DOHH2 (cell line): Measurements from ENCODE around the gene GPR45.

Experiments used
- H3F3A ChIP-seq: fragments of 200-600 bp; sonication (generic), shearing (Covaris generic); 2 replicates; pipeline ENCODE4 v1.6.0; 2016; ENCODE audit warnings: antibody characterized with exemption, mild to moderate bottlenecking; ENCODE audit not compliant: control insufficient read depth, insufficient read depth
- H3K27ac ChIP-seq: fragments of 200-600 bp; sonication (generic); 2 replicates; pipeline ENCODE4 v1.5.1; 2014; ENCODE audit warnings: low read depth, mild to moderate bottlenecking, low read length, moderate library complexity
- H3K27me3 ChIP-seq: fragments of 200-600 bp; sonication (generic); 2 replicates; pipeline ENCODE4 v1.6.1; 2014; ENCODE audit warnings: mild to moderate bottlenecking, low read length, mixed read lengths; ENCODE audit not compliant: control insufficient read depth
- H3K36me3 ChIP-seq: fragments of 200-600 bp; sonication (generic); 2 replicates; pipeline ENCODE4 v1.6.1; 2014; ENCODE audit warnings: mild to moderate bottlenecking, low read length, moderate library complexity, mixed read lengths; ENCODE audit not compliant: control insufficient read depth
- H3K4me1 ChIP-seq: fragments of 200-600 bp; sonication (generic); 2 replicates; pipeline ENCODE4 v1.6.1; 2014; ENCODE audit warnings: mild to moderate bottlenecking, low read length, mixed read lengths; ENCODE audit not compliant: control insufficient read depth
- H3K4me2 ChIP-seq: fragments of 200-600 bp; sonication (generic); 2 replicates; pipeline ENCODE4 v1.6.0; 2014; ENCODE audit warnings: mild to moderate bottlenecking, low read length, moderate library complexity
- H3K4me3 ChIP-seq: fragments of 200-600 bp; sonication (generic); 2 replicates; pipeline ENCODE4 v1.5.1; 2014; ENCODE audit warnings: mild to moderate bottlenecking, low read length, mixed read lengths
- H3K79me2 ChIP-seq: fragments of 200-600 bp; sonication (generic); 2 replicates; pipeline ENCODE4 v1.6.1; 2014; ENCODE audit warnings: mild to moderate bottlenecking, low read length, mixed read lengths; ENCODE audit not compliant: control insufficient read depth
- H3K9me2 ChIP-seq: fragments of 200-600 bp; sonication (generic); replicated peaks from 2 replicates; pipeline ENCODE4 v1.6.1; 2014; ENCODE audit warnings: mild to moderate bottlenecking, low read length, mixed read lengths; ENCODE audit not compliant: control insufficient read depth
- H3K9me3 ChIP-seq: fragments of 200-600 bp; sonication (generic); 2 replicates; pipeline ENCODE4 v1.6.1; 2014; ENCODE audit warnings: antibody characterized with exemption, low read length, mixed read lengths; ENCODE audit not compliant: control insufficient read depth, insufficient read depth
- H4K20me1 ChIP-seq: fragments of 200-600 bp; sonication (generic); 2 replicates; pipeline ENCODE4 v1.6.0; 2014; ENCODE audit warnings: low read depth, mild to moderate bottlenecking, antibody characterized with exemption, low read length, moderate library complexity; ENCODE audit not compliant: control insufficient read depth, insufficient read depth
- EZH2phosphoT487 ChIP-seq: fragments of 200-600 bp; sonication (generic); IDR thresholded peaks from 2 replicates; pipeline ENCODE4 v1.6.1; 2017; ENCODE audit warnings: borderline replicate concordance, mild to moderate bottlenecking, antibody characterized with exemption, low read length, moderate library complexity, mixed read lengths
- TF ChIP-seq, protein P1 (sequence below): fragments of 200-600 bp; sonication (generic); IDR thresholded peaks from one replicate; pipeline ENCODE4 v1.5.1; 2014; ENCODE audit warnings: antibody characterized with exemption, mild to moderate bottlenecking, low read depth, low read length; ENCODE audit not compliant: poor library complexity, severe bottlenecking

GPR45 gene

DNA sequence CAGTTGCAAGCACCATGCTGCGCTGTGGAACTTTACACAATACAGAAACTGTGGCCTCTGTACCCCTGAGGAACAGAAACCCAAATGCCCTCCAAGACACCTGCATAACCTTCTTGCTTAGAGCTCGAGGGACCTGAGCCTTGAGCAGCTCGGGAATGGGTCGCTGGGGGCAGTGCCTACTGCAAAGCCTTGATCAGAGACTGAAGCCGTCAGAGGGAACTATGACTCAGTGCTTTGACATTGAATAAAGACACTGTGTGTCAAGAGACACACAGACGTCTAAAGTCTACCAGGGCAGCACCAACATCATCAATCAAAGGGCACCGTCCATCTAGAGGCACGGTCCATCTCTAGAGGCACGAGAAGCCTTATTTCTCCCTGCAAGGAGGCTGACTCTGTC lies 30.6 kb downstream of the GPR45 start:
- no peaks in the 10 kb centered on the region for H3K79me2 ChIP-seq
- no peaks in the 10 kb centered on the region for H3K9me3 ChIP-seq
- no peak overlapping the region for H3K27ac ChIP-seq
- H3K9me2 ChIP-seq = no peaks in the 10 kb centered on the region
- TF ChIP-seq, protein P1, sequence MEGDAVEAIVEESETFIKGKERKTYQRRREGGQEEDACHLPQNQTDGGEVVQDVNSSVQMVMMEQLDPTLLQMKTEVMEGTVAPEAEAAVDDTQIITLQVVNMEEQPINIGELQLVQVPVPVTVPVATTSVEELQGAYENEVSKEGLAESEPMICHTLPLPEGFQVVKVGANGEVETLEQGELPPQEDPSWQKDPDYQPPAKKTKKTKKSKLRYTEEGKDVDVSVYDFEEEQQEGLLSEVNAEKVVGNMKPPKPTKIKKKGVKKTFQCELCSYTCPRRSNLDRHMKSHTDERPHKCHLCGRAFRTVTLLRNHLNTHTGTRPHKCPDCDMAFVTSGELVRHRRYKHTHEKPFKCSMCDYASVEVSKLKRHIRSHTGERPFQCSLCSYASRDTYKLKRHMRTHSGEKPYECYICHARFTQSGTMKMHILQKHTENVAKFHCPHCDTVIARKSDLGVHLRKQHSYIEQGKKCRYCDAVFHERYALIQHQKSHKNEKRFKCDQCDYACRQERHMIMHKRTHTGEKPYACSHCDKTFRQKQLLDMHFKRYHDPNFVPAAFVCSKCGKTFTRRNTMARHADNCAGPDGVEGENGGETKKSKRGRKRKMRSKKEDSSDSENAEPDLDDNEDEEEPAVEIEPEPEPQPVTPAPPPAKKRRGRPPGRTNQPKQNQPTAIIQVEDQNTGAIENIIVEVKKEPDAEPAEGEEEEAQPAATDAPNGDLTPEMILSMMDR = no peak
- TF ChIP-seq EZH2phosphoT487 = no peak
- H3K36me3 ChIP-seq = peaks cover 97% of the 10 kb centered on the region
- no peaks in the 10 kb centered on the region for H4K20me1 ChIP-seq
- H3K4me1 ChIP-seq = no peaks in the 10 kb centered on the region
- H3K4me3 ChIP-seq = no peak overlapping the region
- no peaks in the 10 kb centered on the region for H3K27me3 ChIP-seq
- H3F3A ChIP-seq = no peaks in the 10 kb centered on the region
- H3K4me2 ChIP-seq = no peak overlapping the region

DNA sequence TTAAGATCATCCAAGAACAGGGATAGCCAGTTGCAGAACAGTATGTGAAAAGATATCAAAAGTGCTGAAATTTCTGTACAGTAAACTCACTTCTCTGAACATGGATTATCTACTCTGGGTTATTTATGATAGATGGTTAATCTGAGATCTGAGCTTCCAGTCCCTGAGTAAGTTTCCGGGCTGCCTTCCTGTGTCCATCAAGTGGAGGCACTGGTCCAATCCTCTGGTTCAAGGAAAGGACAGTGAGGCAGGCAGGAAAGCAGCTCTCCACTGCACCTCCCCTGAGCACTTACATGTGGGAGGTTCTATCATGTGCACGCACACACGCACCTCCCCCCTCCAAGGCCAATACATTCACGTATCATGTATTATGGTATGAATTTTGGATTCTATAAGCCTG lies 32.5 kb downstream of the GPR45 start:
- TF ChIP-seq, protein P1 = no peak
- no peak for TF ChIP-seq EZH2phosphoT487
- no peaks in the 10 kb centered on the region for H4K20me1 ChIP-seq
- H3F3A ChIP-seq = no peaks in the 10 kb centered on the region
- H3K36me3 ChIP-seq = peaks cover 95% of the 10 kb centered on the region
- H3K4me3 ChIP-seq = no peak overlapping the region
- no peaks in the 10 kb centered on the region for H3K9me3 ChIP-seq
- H3K9me2 ChIP-seq = no peaks in the 10 kb centered on the region
- no peaks in the 10 kb centered on the region for H3K79me2 ChIP-seq
- H3K27ac ChIP-seq = no peak overlapping the region
- H3K4me1 ChIP-seq = no peaks in the 10 kb centered on the region
- no peaks in the 10 kb centered on the region for H3K27me3 ChIP-seq
- H3K4me2 ChIP-seq = no peak overlapping the region

DNA sequence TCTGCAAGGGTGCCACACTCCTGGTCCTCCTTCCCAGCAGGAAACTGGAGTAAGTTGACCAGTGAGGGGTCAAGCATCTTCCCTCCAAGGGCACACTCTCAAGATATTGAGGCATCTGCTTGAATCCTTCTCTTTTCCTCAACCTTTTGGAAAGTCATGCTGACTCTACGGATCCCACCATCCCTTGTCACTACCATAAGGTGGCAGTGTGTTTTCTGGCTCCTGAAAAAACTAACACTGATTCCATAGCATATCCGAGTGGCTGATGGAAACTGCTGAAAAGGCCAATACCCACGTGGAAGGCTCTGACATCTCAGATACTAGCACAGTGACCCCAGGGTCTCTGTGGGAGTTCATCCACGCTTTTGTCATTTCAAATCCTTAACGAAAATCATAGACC lies 37.1 kb downstream of the GPR45 start:
- Histone ChIP-seq H3F3A (no peaks in the 10 kb centered on the region), H3K27me3 (no peaks in the 10 kb centered on the region), H4K20me1 (no peaks in the 10 kb centered on the region), H3K4me2 (no peak overlapping the region), H3K4me3 (no peak overlapping the region), H3K79me2 (no peaks in the 10 kb centered on the region), H3K4me1 (no peaks in the 10 kb centered on the region), H3K36me3 (peaks cover 86% of the 10 kb centered on the region), H3K27ac (no peak overlapping the region), H3K9me3 (no peaks in the 10 kb centered on the region), H3K9me2 (no peaks in the 10 kb centered on the region)
- TF ChIP-seq, protein P1 = no peak
- TF ChIP-seq EZH2phosphoT487 = no peak

DNA sequence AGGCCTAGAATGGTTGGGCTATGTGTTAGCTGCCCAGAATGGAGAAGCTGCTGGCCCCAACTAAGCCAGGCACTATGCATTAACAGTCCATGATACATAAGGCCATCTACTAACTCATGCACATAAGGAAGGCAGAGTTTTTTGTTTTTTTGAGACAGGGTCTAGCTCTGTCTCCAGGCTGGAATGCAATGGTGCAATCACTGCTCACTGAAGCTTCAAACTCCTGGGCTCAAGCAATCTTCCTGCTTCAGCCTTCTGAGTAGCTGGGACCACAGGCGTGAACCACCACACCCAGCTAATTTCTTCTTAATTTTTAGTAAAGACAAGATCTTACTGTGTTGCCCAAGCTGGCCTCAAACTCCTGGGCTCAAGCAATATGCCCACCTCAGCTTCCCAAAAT lies 37.6 kb downstream of the GPR45 start:
- H3K27me3 ChIP-seq = no peaks in the 10 kb centered on the region
- TF ChIP-seq EZH2phosphoT487 = no peak
- TF ChIP-seq, protein P1 = no peak
- no peaks in the 10 kb centered on the region for H3F3A ChIP-seq
- H4K20me1 ChIP-seq = no peaks in the 10 kb centered on the region
- H3K9me3 ChIP-seq = no peaks in the 10 kb centered on the region
- peaks cover 85% of the 10 kb centered on the region for H3K36me3 ChIP-seq
- H3K9me2 ChIP-seq = no peaks in the 10 kb centered on the region
- no peaks in the 10 kb centered on the region for H3K4me1 ChIP-seq
- no peak overlapping the region for H3K4me3 ChIP-seq
- H3K4me2 ChIP-seq = no peak overlapping the region
- no peaks in the 10 kb centered on the region for H3K79me2 ChIP-seq
- no peak overlapping the region for H3K27ac ChIP-seq
